ENCODE data around the gene MIP.
A peak's percentile ranks its signal among the peaks of the same experiment; 100 is the strongest.
"Not testable (repeated sequence)": the region's sequence is repeated elsewhere in the genome, so short reads cannot be mapped to it uniquely, and the experiment has no call there.

MIP gene

DNA sequence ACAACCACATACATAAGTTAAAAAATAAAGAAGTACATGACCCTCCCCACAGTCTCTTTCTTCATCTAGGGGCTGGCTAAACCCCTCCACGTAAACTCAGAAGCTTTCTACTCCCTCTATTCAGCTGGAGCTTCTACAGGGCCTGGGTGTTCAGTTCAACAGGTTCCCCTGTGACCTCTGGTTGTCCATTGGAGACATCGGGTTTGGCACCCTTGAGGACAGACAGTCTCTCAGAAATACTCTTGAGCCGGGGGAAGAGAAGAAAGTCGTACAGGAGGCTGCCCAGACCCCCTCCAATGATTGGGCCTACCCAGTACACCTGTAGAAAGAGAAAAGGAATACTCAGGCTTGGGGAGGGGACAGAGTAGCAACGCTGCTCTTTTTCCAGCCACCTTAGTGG lies 3.3 kb downstream of the MIP start:
- DNase-seq (ENCODE audit: insufficient read length, low spot score) (no peak), FAIRE-seq (no peak)
- TF ChIP-seq CTCF (IDR thresholded peaks at IDR 0.05; ENCODE audit: insufficient read depth, missing control alignments): no peak

DNA sequence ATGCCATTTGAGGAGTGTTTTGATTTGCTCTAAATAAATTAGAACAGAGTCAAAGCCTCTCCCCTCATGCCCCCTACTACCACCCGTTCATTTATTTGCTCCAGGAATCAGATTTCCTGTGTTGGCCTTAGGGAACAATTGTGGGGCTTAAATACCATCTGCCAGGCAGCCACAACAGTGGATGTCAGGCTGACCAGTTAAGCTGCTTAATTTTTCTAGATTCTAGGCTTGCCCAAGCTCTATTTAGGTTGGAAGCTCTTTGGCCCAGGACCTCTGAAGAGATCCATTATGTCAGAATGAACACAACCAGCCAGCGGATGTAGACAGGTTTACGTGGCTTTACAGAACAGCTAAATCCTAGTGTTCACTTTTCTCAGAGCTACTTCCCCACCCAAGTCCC lies 4.2 kb downstream of the MIP start:
- FAIRE-seq (peak; percentile 92), DNase-seq (ENCODE audit: insufficient read length, low spot score) (no peak)
- TF ChIP-seq CTCF (IDR thresholded peaks at IDR 0.05; ENCODE audit: insufficient read depth, missing control alignments): no peak

- no peak for FAIRE-seq
- DNase-seq (ENCODE audit: insufficient read length, low spot score): no peak
- TF ChIP-seq CTCF (IDR thresholded peaks at IDR 0.05; ENCODE audit: insufficient read depth, missing control alignments): no peak
Observed at GRCh38 chr12:56449622-56449984, 4.9 kb downstream of the MIP start.

DNA sequence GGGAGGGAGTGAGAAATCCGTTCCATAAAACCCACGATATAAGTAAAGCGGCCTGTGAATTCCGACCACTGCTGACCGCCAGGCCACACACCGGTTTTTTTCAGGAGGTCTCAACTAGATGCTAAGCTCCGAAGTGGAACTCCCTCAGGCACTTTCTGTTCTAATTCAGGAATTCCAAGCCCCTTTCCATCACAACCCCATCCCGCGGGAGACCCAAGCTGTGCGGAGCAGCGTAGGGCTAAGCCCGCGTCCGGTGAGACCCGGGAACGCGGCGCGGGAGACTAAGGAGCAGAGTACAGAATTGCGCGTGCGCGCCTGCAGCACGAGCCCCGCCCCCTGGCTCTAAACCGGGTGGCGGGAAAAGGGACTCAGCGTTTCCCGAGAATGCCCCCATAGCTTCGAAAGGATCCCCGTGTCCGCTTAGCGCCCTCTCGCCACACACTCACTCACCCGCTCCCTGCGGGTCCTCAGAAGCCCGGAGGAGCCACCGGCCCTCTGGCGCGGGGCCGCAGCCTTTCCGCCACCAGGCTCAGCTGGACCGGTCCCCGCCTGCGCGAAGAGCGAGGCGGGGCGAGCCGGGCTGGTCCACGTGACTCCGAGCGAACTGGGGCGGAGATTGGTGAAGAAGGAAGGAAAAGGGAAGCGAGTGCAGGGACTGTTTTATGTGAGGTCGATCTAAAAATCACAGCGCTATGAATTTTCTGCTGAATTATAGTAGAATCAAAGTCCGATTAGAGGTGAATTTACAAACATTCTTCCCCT lies 5.4 kb downstream of the MIP start, which contains the start of gene TIMELESS:
TIMELESS (minus strand) TSS at position 567 of the 762 bp plus-strand sequence. CDS start 15,256 bp downstream, outside the sequence.
- FAIRE-seq (no peak), DNase-seq (ENCODE audit: insufficient read length, low spot score) (peak; percentile 78)
- TF ChIP-seq CTCF (IDR thresholded peaks at IDR 0.05; ENCODE audit: insufficient read depth, missing control alignments): no peak

DNA sequence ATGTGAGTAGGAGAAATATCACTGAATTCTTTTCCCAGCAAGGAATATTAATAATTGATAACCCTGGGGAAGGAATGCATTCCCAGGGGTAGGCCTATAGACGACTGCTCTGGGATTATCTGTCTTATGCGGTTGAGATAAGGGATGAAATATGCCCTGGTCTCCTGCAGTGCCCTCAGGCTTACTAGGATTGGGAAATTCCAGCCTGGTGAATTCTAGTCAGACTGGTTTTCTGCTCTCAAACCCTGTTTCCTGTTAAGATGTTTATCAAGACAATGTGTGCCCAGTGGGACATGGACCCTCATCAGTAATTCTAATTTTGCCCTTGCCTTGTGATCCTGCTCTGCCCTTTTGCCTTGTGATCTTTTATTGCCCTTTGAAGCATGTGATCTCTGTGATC lies 11.2 kb downstream of the MIP start:
- DNase-seq (ENCODE audit: insufficient read length, low spot score); FAIRE-seq: not testable (repeated sequence)

DNA sequence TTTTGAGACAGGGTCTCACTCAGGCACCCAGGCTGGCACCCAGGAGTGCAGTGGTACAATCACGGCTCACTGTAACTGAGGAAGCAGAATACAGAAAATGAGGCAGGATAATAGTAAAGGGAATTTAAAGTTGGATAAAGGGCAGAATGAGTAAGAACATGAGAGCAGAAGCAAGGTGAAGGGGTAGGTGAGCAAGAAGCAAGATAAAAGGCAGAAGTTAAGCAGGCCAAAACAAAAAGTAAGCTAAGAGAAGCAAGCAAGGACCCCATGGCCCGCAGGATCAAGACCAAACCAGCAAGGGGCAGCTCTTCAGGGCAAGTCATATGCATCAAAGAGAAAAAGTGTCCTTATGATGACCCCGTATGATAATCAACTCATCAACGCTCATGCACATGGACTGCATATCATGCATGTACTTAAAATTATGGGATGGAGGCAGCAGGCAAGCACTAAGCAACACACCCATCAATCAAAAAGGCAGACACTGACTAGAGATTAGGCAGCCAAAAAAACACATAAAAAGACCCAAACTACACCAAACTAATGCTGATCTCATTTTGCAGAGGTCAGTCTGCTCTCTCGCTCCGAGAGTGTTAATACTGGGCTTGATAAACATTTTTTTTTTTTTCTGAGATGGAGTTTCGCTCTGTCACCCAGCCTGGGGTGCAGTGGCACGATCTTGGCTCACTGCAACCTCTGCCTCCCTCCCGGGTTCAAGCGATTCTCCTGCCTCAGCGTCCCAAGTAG lies 16.9 kb downstream of the MIP start:
- no peak for TF ChIP-seq CTCF (IDR thresholded peaks at IDR 0.05; ENCODE audit: insufficient read depth, missing control alignments)
- no peak for FAIRE-seq
- DNase-seq (ENCODE audit: insufficient read length, low spot score): no peak

DNA sequence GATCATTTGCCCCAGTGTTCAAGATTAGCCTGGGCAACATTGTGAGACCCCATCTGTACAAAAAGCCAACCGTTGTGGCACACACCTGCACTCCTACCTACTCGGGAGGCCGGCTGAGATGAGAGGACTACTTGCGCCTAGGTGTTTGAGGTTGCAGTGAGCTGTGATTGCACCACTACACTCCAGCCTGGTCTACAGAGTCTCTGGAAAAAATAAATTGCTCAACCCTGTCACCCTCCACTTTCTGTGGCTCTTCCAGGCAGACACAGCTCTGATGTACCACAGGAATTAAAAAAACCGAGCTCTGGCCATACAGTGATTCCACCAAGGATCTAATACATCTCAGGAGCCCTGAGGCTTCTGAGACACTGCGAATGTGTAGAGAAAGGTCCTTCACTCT lies 19.6 kb downstream of the MIP start:
- no peak for DNase-seq (ENCODE audit: insufficient read length, low spot score)
- no peak for FAIRE-seq

More for the DNA sequence above, 19.6 kb downstream of the MIP start:
- TF ChIP-seq CTCF (IDR thresholded peaks at IDR 0.05; ENCODE audit: insufficient read depth, missing control alignments): no peak
